NCI-H1092 (cell line): Measurements from ENCODE around the gene APC2.
"Not testable (repeated sequence)": the region's sequence is repeated elsewhere in the genome, so short reads cannot be mapped to it uniquely, and the experiment has no call there.

Experiments used
- DNase-seq: peaks from one replicate; lab custom pipeline; 2025; lab: John Stamatoyannopoulos, UW

Gene APC2

GRCh38 chr19:1513499-1514294 is 63.8 kb downstream of the APC2 start:
- DNase-seq, result no peak

- DNase-seq, result no peak
Measured at GRCh38 chr19:1514295-1514661, 64.4 kb downstream of the APC2 start.

- no peak for DNase-seq
Measured at GRCh38 chr19:1514986-1515721, 65.2 kb downstream of the APC2 start.

- no peak for DNase-seq
Measured at GRCh38 chr19:1516395-1516753, 66.5 kb downstream of the APC2 start.

- DNase-seq, result no peak
Measured at GRCh38 chr19:1518471-1518870, 68.5 kb downstream of the APC2 start.

GRCh38 chr19:1519802-1520201 is 69.9 kb downstream of the APC2 start:
- DNase-seq, result not testable (repeated sequence)

- DNase-seq, result no peak
Measured at GRCh38 chr19:1520203-1520780, 70.4 kb downstream of the APC2 start.

- DNase-seq, result no peak
Measured at GRCh38 chr19:1521636-1522035, 71.7 kb downstream of the APC2 start.

- no peak for DNase-seq
Measured at GRCh38 chr19:1522061-1522460, 72.1 kb downstream of the APC2 start.

GRCh38 chr19:1522838-1523237 is 72.9 kb downstream of the APC2 start:
- no peak for DNase-seq
